Activated T-cell treated with anti-CD3 and anti-CD28 coated beads, Interleukin-2, amount 50 U/mL, for 72 hours (primary cell): ENCODE data around the gene RUNX1. TPM values are rescaled to one million over a fixed set of nuclear protein-coding genes. Genes with fewer than 3 reads are reported as not detected.

Experiments used
- ATAC-seq, 2 donors: fragments of 150-1000 bp; cut with Tn5 transposase; replicated peaks in 1 of 2; 2 replicates each; pipeline ENCODE4 v1.10.0; 2021; ENCODE audit warnings: moderate library complexity in 2 of 2, mild to moderate bottlenecking in 1 of 2
- DNase-seq, 2 donors: peaks; one replicate each; pipeline ENCODE4 v3.0.0; 2021 to 2022; ENCODE audit warnings: mixed read lengths in 1 of 2
- H3K27ac Mint-ChIP-seq: one replicate; pipeline ENCODE4 v1.8.0; 2022; ENCODE audit warnings: mild to moderate bottlenecking, moderate library complexity, mixed read lengths
- H3K27me3 Mint-ChIP-seq: one replicate; pipeline ENCODE4 v1.8.0; 2022; ENCODE audit warnings: low read depth, mixed read lengths
- H3K36me3 Mint-ChIP-seq, 2 donors: one replicate each; pipeline ENCODE4 v1.8.0; 2022; ENCODE audit warnings: mixed read lengths in 2 of 2, mild to moderate bottlenecking in 1 of 2; ENCODE audit not compliant: insufficient read depth in 2 of 2
- H3K4me1 Mint-ChIP-seq: one replicate; pipeline ENCODE4 v1.8.0; 2022; ENCODE audit warnings: low read depth, mixed read lengths
- H3K4me3 Mint-ChIP-seq, 2 donors: one replicate each; pipeline ENCODE4 v1.8.0; 2022; ENCODE audit warnings: mild to moderate bottlenecking in 2 of 2, mixed read lengths in 2 of 2, moderate library complexity in 2 of 2
- H3K9me3 Mint-ChIP-seq, 2 donors: one replicate each; pipeline ENCODE4 v1.8.0; 2022; ENCODE audit warnings: mixed read lengths in 2 of 2
- total RNA-seq, 2 donors: library from RNA; stranded (reverse); gene quantifications; one replicate each; pipeline ENCODE4 v1.2.3, GENCODE V29; 2022

RUNX1 gene
- total RNA-seq, 2 donors from 2014 or later = 36.6 to 56.2 TPM

- H3K4me1 Mint-ChIP-seq = peaks cover 43% of the 10 kb centered on the region
- DNase-seq = no peak
Measured at GRCh38 chr21:34844013-34844923, 204.8 kb downstream of the RUNX1 start.

DNA sequence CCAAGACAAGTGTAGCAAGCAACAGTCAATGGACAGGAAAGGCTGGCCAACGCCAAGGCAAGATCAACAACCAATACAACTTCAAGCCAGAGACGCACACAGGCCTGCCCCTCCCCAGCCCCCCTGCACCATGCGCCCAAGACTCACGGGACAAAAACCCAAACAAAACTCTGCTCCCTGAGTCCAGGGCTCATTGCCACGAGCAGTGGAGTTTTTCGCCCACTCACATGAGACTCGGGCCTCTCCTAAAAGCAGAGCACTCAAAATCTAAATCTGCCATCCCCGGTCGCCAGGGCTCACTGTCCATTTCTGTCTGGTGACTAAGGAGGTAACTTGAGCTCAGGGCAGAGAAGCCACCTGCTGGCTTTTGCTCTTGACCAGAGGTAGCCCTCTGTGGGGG, 205.5 kb downstream of the RUNX1 start:
- Mint-ChIP-seq H3K4me1 (peaks cover 47% of the 10 kb centered on the region), H3K9me3 (no peaks in the 10 kb centered on the region), H3K36me3 (peaks cover 13 to 17% of the 10 kb centered on the region in 2 donors), H3K27me3 (no peaks in the 10 kb centered on the region), H3K4me3 (no peak overlapping the region), H3K27ac (no peak overlapping the region)
- no peak for ATAC-seq
- DNase-seq = no peak

More at GRCh38 chr21:34844013-34844923, 204.8 kb downstream of the RUNX1 start:
- H3K27ac Mint-ChIP-seq = peak overlapping the region; percentile 77
- H3K36me3 Mint-ChIP-seq = peaks cover 13 to 14% of the 10 kb centered on the region in 2 donors
- ATAC-seq = no peak
- no peaks in the 10 kb centered on the region for H3K27me3 Mint-ChIP-seq
- H3K9me3 Mint-ChIP-seq = no peaks in the 10 kb centered on the region
- peak overlapping the region; percentile 33 to 58 for H3K4me3 Mint-ChIP-seq

DNA sequence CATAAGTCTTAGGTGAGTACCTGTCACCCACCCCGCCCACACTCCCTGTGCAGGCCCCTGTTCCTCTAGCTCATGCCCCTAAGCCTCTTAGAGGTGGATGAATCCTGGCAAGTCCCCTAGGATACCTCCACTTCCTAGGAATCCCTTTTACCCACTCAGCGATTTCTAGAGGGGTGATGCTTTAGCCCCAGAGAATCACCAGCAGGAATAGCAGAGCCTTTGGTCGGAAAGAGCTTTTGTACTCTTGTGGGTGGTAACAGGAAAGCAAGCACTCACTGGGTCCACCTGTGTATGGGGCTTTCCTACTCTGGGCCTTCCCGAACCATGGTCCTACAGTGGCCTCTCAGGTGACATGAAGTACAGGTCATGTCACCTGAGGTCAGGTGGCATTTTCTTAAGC, 207.9 kb downstream of the RUNX1 start:
- H3K27ac Mint-ChIP-seq = no peak overlapping the region
- H3K36me3 Mint-ChIP-seq = peaks cover 16 to 21% of the 10 kb centered on the region in 2 donors
- H3K4me1 Mint-ChIP-seq = peaks cover 54% of the 10 kb centered on the region
- H3K9me3 Mint-ChIP-seq = no peaks in the 10 kb centered on the region
- ATAC-seq = no peak
- no peak for DNase-seq
- H3K4me3 Mint-ChIP-seq = no peak overlapping the region
- no peaks in the 10 kb centered on the region for H3K27me3 Mint-ChIP-seq

DNA sequence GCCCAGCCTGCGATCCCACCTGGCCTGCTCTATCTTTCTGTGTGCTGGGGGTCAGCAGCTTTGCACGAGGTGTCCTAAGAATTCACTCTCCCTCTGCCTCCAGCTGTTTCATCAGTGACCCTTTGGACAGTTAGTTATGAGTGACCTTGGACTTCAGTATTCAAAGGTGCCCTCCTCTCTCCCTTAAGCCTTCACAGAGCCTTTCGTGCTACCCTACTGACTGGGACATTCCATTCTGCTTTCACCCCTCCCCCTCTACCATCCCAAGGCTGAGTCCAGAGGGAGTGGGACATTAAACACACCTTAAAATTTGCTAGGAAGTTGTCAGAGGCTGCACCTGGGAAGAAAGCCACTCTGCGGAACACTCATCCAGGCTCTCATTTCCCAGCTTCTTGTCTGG, 208.4 kb downstream of the RUNX1 start:
- peaks cover 19 to 22% of the 10 kb centered on the region in 2 donors for H3K36me3 Mint-ChIP-seq
- peaks cover 54% of the 10 kb centered on the region for H3K4me1 Mint-ChIP-seq
- DNase-seq (no peak), ATAC-seq (no peak)
- H3K4me3 Mint-ChIP-seq = no peak overlapping the region
- H3K27ac Mint-ChIP-seq = no peak overlapping the region
- no peaks in the 10 kb centered on the region for H3K9me3 Mint-ChIP-seq
- H3K27me3 Mint-ChIP-seq = no peaks in the 10 kb centered on the region

- Mint-ChIP-seq H3K36me3 (peaks cover 17 to 18% of the 10 kb centered on the region in 2 donors), H3K27ac (no peak overlapping the region), H3K9me3 (no peaks in the 10 kb centered on the region), H3K4me1 (peaks cover 50% of the 10 kb centered on the region), H3K27me3 (no peaks in the 10 kb centered on the region), H3K4me3 (no peak overlapping the region)
- DNase-seq (no peak), ATAC-seq (no peak)
Measured at GRCh38 chr21:34838956-34839820, 209.9 kb downstream of the RUNX1 start.

- Mint-ChIP-seq H3K36me3 (peaks cover 12 to 23% of the 10 kb centered on the region in 2 donors), H3K4me1 (peaks cover 46% of the 10 kb centered on the region), H3K9me3 (no peaks in the 10 kb centered on the region), H3K27ac (peak overlapping the region; percentile 91), H3K4me3 (peak overlapping the region in 1 of 2 donors; percentile 63), H3K27me3 (no peaks in the 10 kb centered on the region)
- no peak for DNase-seq
- ATAC-seq = peak; percentile 55 to 61
Measured at GRCh38 chr21:34836933-34837505, 212.1 kb downstream of the RUNX1 start.

- peaks cover 41% of the 10 kb centered on the region for H3K4me1 Mint-ChIP-seq
- ATAC-seq (peak; percentile 87 to 88), DNase-seq (peak; percentile 68 to 70)
- H3K27me3 Mint-ChIP-seq = no peaks in the 10 kb centered on the region
- H3K27ac Mint-ChIP-seq = peak overlapping the region; percentile 91
- peak overlapping the region; percentile 27 to 63 for H3K4me3 Mint-ChIP-seq
- H3K36me3 Mint-ChIP-seq = peaks cover 12 to 26% of the 10 kb centered on the region in 2 donors
- no peaks in the 10 kb centered on the region for H3K9me3 Mint-ChIP-seq
Measured at GRCh38 chr21:34836103-34836932, 212.8 kb downstream of the RUNX1 start.

DNA sequence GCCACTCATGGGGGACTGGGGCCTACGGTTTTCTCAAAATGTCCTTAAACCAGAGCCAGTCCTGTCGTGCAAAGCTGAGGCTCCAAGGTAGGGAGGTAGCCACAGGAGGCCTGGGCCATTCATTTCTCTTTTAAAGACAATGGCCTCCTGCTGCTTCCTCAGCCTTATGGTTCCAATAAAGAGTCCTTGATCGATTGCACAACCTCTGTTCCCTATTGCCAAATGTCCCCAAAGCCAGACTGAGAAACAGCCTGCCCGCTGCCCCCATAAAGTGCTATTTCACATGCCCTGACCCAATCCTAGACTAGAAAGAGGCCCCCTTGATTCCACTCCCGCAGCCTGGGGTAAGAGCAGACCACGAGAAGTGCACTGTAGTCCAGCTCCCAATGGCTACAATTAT, 213.6 kb downstream of the RUNX1 start:
- no peak for DNase-seq
- Mint-ChIP-seq H3K27me3 (no peaks in the 10 kb centered on the region), H3K4me1 (peaks cover 41% of the 10 kb centered on the region), H3K4me3 (peak overlapping the region; percentile 27 to 63), H3K36me3 (peaks cover 12 to 31% of the 10 kb centered on the region in 2 donors), H3K27ac (peak overlapping the region; percentile 91), H3K9me3 (no peaks in the 10 kb centered on the region)
- ATAC-seq = no peak

- Mint-ChIP-seq H3K27me3 (no peaks in the 10 kb centered on the region), H3K36me3 (peaks cover 12 to 36% of the 10 kb centered on the region in 2 donors), H3K9me3 (no peaks in the 10 kb centered on the region), H3K4me3 (peak overlapping the region; percentile 27 to 63), H3K4me1 (peaks cover 41% of the 10 kb centered on the region), H3K27ac (peak overlapping the region; percentile 91)
- ATAC-seq (no peak), DNase-seq (peak; percentile 13 to 25)
Measured at GRCh38 chr21:34834852-34835501, 214.1 kb downstream of the RUNX1 start.

GRCh38 chr21:34834290-34834689, 214.8 kb downstream of the RUNX1 start:
- ATAC-seq (no peak), DNase-seq (no peak)
- Mint-ChIP-seq H3K4me1 (peaks cover 37% of the 10 kb centered on the region), H3K9me3 (no peaks in the 10 kb centered on the region), H3K27me3 (no peaks in the 10 kb centered on the region), H3K36me3 (peaks cover 14 to 43% of the 10 kb centered on the region in 2 donors), H3K4me3 (no peak overlapping the region), H3K27ac (no peak overlapping the region)

- no peak for DNase-seq
- no peak for ATAC-seq
- Mint-ChIP-seq H3K27me3 (no peaks in the 10 kb centered on the region), H3K9me3 (no peaks in the 10 kb centered on the region), H3K27ac (no peak overlapping the region), H3K4me3 (no peak overlapping the region), H3K4me1 (peaks cover 32% of the 10 kb centered on the region), H3K36me3 (peaks cover 11 to 45% of the 10 kb centered on the region in 2 donors)
Measured at GRCh38 chr21:34833465-34833864, 215.6 kb downstream of the RUNX1 start.
